H9 (cell line): ENCODE measurements around the gene DNAJC18. TPM values are rescaled to one million over a fixed set of nuclear protein-coding genes. Genes with fewer than 3 reads are reported as not detected.

Source experiments
- DNase-seq: peaks from one replicate; pipeline ENCODE4 v3.0.0-alpha.2; 2017
- H2AFZ ChIP-seq: one replicate; pipeline ENCODE4 v1.6.1; 2013; ENCODE audit warnings: mild to moderate bottlenecking, low read length, control low read depth, moderate library complexity
- H2AK5ac ChIP-seq: 2 replicates; pipeline ENCODE4 v1.6.1; 2013; ENCODE audit warnings: low read length, control low read depth, mixed read lengths; ENCODE audit not compliant: insufficient read length
- H2BK120ac ChIP-seq: one replicate; pipeline ENCODE4 v1.6.1; 2013; ENCODE audit warnings: low read depth, mild to moderate bottlenecking, low read length, control low read depth, inconsistent platforms; ENCODE audit not compliant: poor library complexity, severe bottlenecking
- H2BK12ac ChIP-seq: 2 replicates; pipeline ENCODE4 v1.6.1; 2013; ENCODE audit warnings: low read length, control low read depth, mixed read lengths, low read depth; ENCODE audit not compliant: insufficient read length
- H2BK15ac ChIP-seq: 2 replicates; pipeline ENCODE4 v1.6.1; 2013; ENCODE audit warnings: low read depth, low read length, control low read depth
- H2BK20ac ChIP-seq: one replicate; pipeline ENCODE4 v1.6.1; 2013; ENCODE audit warnings: low read depth, mild to moderate bottlenecking, low read length, control low read depth, inconsistent platforms; ENCODE audit not compliant: poor library complexity, severe bottlenecking
- H2BK5ac ChIP-seq: 2 replicates; pipeline ENCODE4 v1.6.1; 2013; ENCODE audit warnings: low read length, control low read depth, mixed read lengths; ENCODE audit not compliant: insufficient read length
- H3K14ac ChIP-seq: 2 replicates; pipeline ENCODE4 v1.6.1; 2013; ENCODE audit warnings: low read length, control low read depth; ENCODE audit not compliant: insufficient read depth
- H3K18ac ChIP-seq: 2 replicates; pipeline ENCODE4 v1.6.1; 2013; ENCODE audit warnings: low read depth, mild to moderate bottlenecking, mixed read lengths, low read length, control low read depth; ENCODE audit not compliant: insufficient read length
- H3K23ac ChIP-seq: 2 replicates; pipeline ENCODE4 v1.6.1; 2013; ENCODE audit warnings: low read length, control low read depth, mixed read lengths, low read depth; ENCODE audit not compliant: insufficient read length
- H3K23me2 ChIP-seq: 2 replicates; pipeline ENCODE4 v1.6.1; 2013; ENCODE audit warnings: low read depth, mild to moderate bottlenecking, mixed read lengths, low read length, control low read depth; ENCODE audit not compliant: insufficient read length, poor library complexity, severe bottlenecking
- H3K27ac ChIP-seq: 2 replicates; pipeline ENCODE4 v1.5.1; 2013; ENCODE audit warnings: low read length, control low read depth, mixed read lengths, low read depth; ENCODE audit not compliant: insufficient read length
- H3K27me3 ChIP-seq: 2 replicates; pipeline ENCODE4 v1.6.1; 2013; ENCODE audit warnings: low read length, control low read depth, inconsistent platforms; ENCODE audit not compliant: insufficient read depth
- H3K4ac ChIP-seq: 2 replicates; pipeline ENCODE4 v1.6.1; 2013; ENCODE audit warnings: low read depth, mild to moderate bottlenecking, control low read depth, inconsistent platforms, low read length, moderate library complexity
- H3K4me1 ChIP-seq: 2 replicates; pipeline ENCODE4 v1.6.1; 2013; ENCODE audit warnings: low read length, control low read depth, inconsistent platforms; ENCODE audit not compliant: insufficient read depth
- H3K4me2 ChIP-seq: 2 replicates; pipeline ENCODE4 v1.6.1; 2013; ENCODE audit warnings: low read length, control low read depth, mixed read lengths; ENCODE audit not compliant: insufficient read length, insufficient read depth
- H3K56ac ChIP-seq: 2 replicates; pipeline ENCODE4 v1.6.1; 2013; ENCODE audit warnings: low read depth, mild to moderate bottlenecking, mixed read lengths, low read length, control low read depth; ENCODE audit not compliant: insufficient read length
- H3K79me1 ChIP-seq: 2 replicates; pipeline ENCODE4 v1.6.1; 2013; ENCODE audit warnings: low read depth, mild to moderate bottlenecking, moderate library complexity, low read length, control low read depth, inconsistent platforms; ENCODE audit not compliant: insufficient read depth, poor library complexity, severe bottlenecking
- H3K79me2 ChIP-seq: 2 replicates; pipeline ENCODE4 v1.6.1; 2013; ENCODE audit warnings: low read length, control low read depth, inconsistent platforms; ENCODE audit not compliant: insufficient read depth
- H3K9ac ChIP-seq: 2 replicates; pipeline ENCODE4 v1.6.1; 2013; ENCODE audit warnings: low read length, control low read depth, mixed read lengths; ENCODE audit not compliant: insufficient read length; ENCODE audit errors: extremely low read depth
- H3K9me3 ChIP-seq: one replicate; pipeline ENCODE4 v1.6.1; 2013; ENCODE audit warnings: low read depth, low read length, inconsistent platforms; ENCODE audit not compliant: control insufficient read depth
- H3T11ph ChIP-seq: one replicate; pipeline ENCODE4 v1.6.1; 2013; ENCODE audit warnings: mild to moderate bottlenecking, low read length, control low read depth, inconsistent platforms
- H4K20me1 ChIP-seq: one replicate; pipeline ENCODE4 v1.6.1; 2013; ENCODE audit not compliant: control insufficient read depth, insufficient read length, insufficient read depth
- H4K5ac ChIP-seq: 2 replicates; pipeline ENCODE4 v1.6.1; 2013; ENCODE audit warnings: low read depth, mild to moderate bottlenecking, mixed read lengths, low read length, control low read depth; ENCODE audit not compliant: insufficient read length
- H4K8ac ChIP-seq: replicated peaks from 2 replicates; pipeline ENCODE4 v1.6.1; 2013; ENCODE audit warnings: low read length, control low read depth, mixed read lengths, low read depth; ENCODE audit not compliant: insufficient read length
- H4K91ac ChIP-seq: 2 replicates; pipeline ENCODE4 v1.6.1; 2013; ENCODE audit warnings: low read depth, mild to moderate bottlenecking, moderate library complexity, mixed read lengths, low read length, control low read depth; ENCODE audit not compliant: insufficient read length
- H3K27ac Mint-ChIP-seq, 3 experiments: 2 replicates in 2 of 3; 3 replicates in 1 of 3; pipeline ENCODE4 v1.8.0; 2020 to 2021; ENCODE audit warnings: mixed read lengths in 3 of 3, mild to moderate bottlenecking in 1 of 3, moderate library complexity in 1 of 3
- H3K27me3 Mint-ChIP-seq: 2 replicates; pipeline ENCODE4 v1.8.0; 2021; ENCODE audit warnings: low read depth, mild to moderate bottlenecking, moderate library complexity, mixed read lengths
- H3K36me3 Mint-ChIP-seq, 3 experiments: 2 replicates in 2 of 3; 3 replicates in 1 of 3; pipeline ENCODE4 v1.8.0; 2020 to 2021; ENCODE audit warnings: low read depth in 3 of 3, mixed read lengths in 3 of 3; ENCODE audit not compliant: insufficient read depth in 1 of 3
- H3K4me1 Mint-ChIP-seq, 2 experiments: 2 replicates each; pipeline ENCODE4 v1.8.0; 2020; ENCODE audit warnings: mixed read lengths in 2 of 2
- H3K4me3 Mint-ChIP-seq, 2 experiments: 2 replicates in 1 of 2; 3 replicates in 1 of 2; pipeline ENCODE4 v1.8.0; 2020 to 2021; ENCODE audit warnings: mild to moderate bottlenecking in 2 of 2, mixed read lengths in 2 of 2, moderate library complexity in 1 of 2
- H3K9me3 Mint-ChIP-seq, 2 experiments: 2 replicates in 1 of 2; 3 replicates in 1 of 2; pipeline ENCODE4 v1.8.0; 2020; ENCODE audit warnings: mild to moderate bottlenecking in 2 of 2, mixed read lengths in 2 of 2, moderate library complexity in 1 of 2
- CTCF ChIP-seq: fragments of 200-600 bp; sonication (generic); conservative IDR thresholded peaks from 3 replicates; pipeline ENCODE4 v1.8.0; 2021; ENCODE audit warnings: antibody characterized with exemption, mild to moderate bottlenecking
- WGBS: extraction: QIAGEN DNeasy Blood & Tissue Kit; methylation state at CpG from one replicate; pipeline ENCODE4 v1.1.7; 2013; ENCODE audit warnings: missing lambda C conversion rate, low lambda C conversion rate, mixed read lengths; ENCODE audit not compliant: insufficient read length; ENCODE audit errors: extremely low coverage; 5-methylcytosine and 5-hydroxymethylcytosine counted together
- total RNA-seq: library from RNA; stranded (reverse); gene quantifications from 2 replicates; pipeline ENCODE4 v1.2.1, GENCODE V29; 2021

The DNAJC18 gene
- total RNA-seq, 1 experiment from 2014 or later, result 26.5 TPM

DNA sequence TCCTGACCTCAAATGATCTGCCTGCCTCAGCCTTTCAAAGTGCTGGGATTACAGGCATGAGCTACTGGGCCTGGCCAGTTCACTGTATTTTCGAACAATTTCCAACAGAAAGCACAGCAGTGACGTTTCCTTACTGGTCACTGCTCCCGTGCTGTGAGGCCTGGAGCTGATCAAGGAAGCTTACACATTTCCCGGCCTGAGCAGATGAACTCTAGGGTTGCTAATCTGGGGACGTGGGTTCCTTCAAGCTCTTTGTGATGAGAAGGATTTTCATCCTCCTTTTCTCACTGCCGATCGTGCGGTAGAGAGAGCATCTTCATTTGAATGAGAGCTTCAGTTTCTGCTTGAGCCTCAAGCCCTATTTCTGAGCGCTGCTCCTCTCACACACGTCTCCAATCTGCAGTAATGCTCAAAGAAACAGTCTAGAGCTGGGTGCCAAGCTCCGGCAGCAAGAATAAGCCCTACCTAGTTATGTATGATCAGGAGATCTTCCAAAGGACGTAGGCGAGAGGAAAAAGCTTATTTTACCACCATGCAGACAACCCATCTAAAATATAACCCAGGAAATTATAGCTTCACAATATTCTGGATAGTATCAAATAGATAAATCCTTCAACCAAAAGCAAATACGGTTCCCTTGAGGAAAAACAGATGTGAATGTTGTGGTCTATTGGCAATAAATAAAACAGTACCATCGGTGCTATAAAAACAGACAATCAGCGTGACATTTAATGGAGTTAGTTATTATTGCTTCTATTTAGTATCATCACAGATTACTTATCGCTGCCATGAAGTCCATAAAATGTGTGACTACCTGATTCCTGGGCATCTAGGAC is 28.1 kb downstream of the DNAJC18 start:
- Mint-ChIP-seq H3K27me3 (peaks cover 2% of the 10 kb centered on the region; the same call in 1 of the 2 replicates), H3K4me3 (no peak overlapping the region), H3K4me1 (no peaks in the 10 kb centered on the region), H3K9me3 (no peaks in the 10 kb centered on the region), H3K27ac (no peak overlapping the region), H3K36me3 (peaks cover 0 to 18% (median 13%) of the 10 kb centered on the region in 3 experiments; a peak in 4 of 7 replicates)
- Histone ChIP-seq H3K23me2 (no peaks in the 10 kb centered on the region), H4K20me1 (no peaks in the 10 kb centered on the region), H2BK15ac (no peak overlapping the region), H4K8ac (no peak overlapping the region), H2AFZ (no peak overlapping the region), H3K79me2 (no peaks in the 10 kb centered on the region), H4K91ac (no peak overlapping the region), H3K4me2 (no peak overlapping the region), H3K9ac (no peak overlapping the region), H3K56ac (no peak overlapping the region), H3T11ph (no peak overlapping the region), H2BK20ac (no peak overlapping the region), H2BK5ac (no peak overlapping the region), H3K4me1 (no peaks in the 10 kb centered on the region), H3K27me3 (no peaks in the 10 kb centered on the region), H3K9me3 (no peaks in the 10 kb centered on the region), H2BK120ac (no peak overlapping the region), H3K79me1 (no peaks in the 10 kb centered on the region), H2AK5ac (no peak overlapping the region), H3K18ac (no peak overlapping the region), H3K4ac (no peak overlapping the region), H3K14ac (no peak overlapping the region), H4K5ac (no peak overlapping the region), H3K23ac (no peak overlapping the region), H2BK12ac (no peak overlapping the region), H3K27ac (no peak overlapping the region)
- WGBS, result no CpG with 5 or more reads among the region's 17 CpGs
- TF ChIP-seq CTCF, result no peak
- no peak for DNase-seq
